Peyer's patch (tissue), 4 donors: Measurements from ENCODE around the gene NGEF.

Experiments
- POLR2A ChIP-seq, 2 donors: fragments of 450-650 bp; IDR thresholded peaks; one replicate each; pipeline ENCODE4 v1.5.1; 2017; ENCODE audit warnings: antibody characterized with exemption in 2 of 2, mild to moderate bottlenecking in 2 of 2, moderate library complexity in 2 of 2
- TF ChIP-seq, protein P1 (sequence below), 6 experiments: fragments of 450-650 bp in 4 of 6; fragments of 200-600 bp in 2 of 6; sonication (generic) in 1 of 6; IDR thresholded peaks; one replicate each; pipeline ENCODE4 v1.5.1; 2017 to 2019; ENCODE audit warnings: antibody characterized with exemption in 6 of 6, mild to moderate bottlenecking in 3 of 6, moderate library complexity in 1 of 6

GRCh38 chr2:232993231-232993821 lies 19.7 kb downstream of the NGEF start:
- TF ChIP-seq POLR2A (IDR thresholded peaks at IDR 0.05) = no peak
- TF ChIP-seq, protein P1, sequence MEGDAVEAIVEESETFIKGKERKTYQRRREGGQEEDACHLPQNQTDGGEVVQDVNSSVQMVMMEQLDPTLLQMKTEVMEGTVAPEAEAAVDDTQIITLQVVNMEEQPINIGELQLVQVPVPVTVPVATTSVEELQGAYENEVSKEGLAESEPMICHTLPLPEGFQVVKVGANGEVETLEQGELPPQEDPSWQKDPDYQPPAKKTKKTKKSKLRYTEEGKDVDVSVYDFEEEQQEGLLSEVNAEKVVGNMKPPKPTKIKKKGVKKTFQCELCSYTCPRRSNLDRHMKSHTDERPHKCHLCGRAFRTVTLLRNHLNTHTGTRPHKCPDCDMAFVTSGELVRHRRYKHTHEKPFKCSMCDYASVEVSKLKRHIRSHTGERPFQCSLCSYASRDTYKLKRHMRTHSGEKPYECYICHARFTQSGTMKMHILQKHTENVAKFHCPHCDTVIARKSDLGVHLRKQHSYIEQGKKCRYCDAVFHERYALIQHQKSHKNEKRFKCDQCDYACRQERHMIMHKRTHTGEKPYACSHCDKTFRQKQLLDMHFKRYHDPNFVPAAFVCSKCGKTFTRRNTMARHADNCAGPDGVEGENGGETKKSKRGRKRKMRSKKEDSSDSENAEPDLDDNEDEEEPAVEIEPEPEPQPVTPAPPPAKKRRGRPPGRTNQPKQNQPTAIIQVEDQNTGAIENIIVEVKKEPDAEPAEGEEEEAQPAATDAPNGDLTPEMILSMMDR (IDR thresholded peaks at IDR 0.05) = no peak
